Neural cell (in vitro differentiated cells): ENCODE measurements around the gene EFHB. TPM values are rescaled to one million over a fixed set of nuclear protein-coding genes. Genes with fewer than 3 reads are reported as not detected.

Experiments used
- H2AFZ ChIP-seq: fragments of 200-600, 300-800 bp; sonication (generic), shearing (Covaris generic); 2 replicates; pipeline ENCODE4 v1.6.0; 2014; ENCODE audit warnings: low read depth, mild to moderate bottlenecking, antibody characterized with exemption, low read length, moderate library complexity
- H3F3A ChIP-seq: fragments of 200-600 bp; shearing (Covaris generic); 2 replicates; pipeline ENCODE4 v1.6.1; 2016; ENCODE audit warnings: mild to moderate bottlenecking, moderate library complexity, mixed read lengths, antibody characterized with exemption, low read length; ENCODE audit not compliant: insufficient read depth, poor library complexity, severe bottlenecking
- H3K27ac ChIP-seq: fragments of 200-600, 300-800 bp; sonication (generic), shearing (Covaris generic); 2 replicates; pipeline ENCODE4 v1.5.1; 2014; ENCODE audit warnings: mild to moderate bottlenecking, low read length, moderate library complexity
- H3K27me3 ChIP-seq: fragments of 300-800, 200-600 bp; sonication (generic), shearing (Covaris generic); 2 replicates; pipeline ENCODE4 v1.6.0; 2014; ENCODE audit warnings: mild to moderate bottlenecking, low read depth, low read length, moderate library complexity; ENCODE audit not compliant: insufficient read depth
- H3K36me3 ChIP-seq: fragments of 300-800, 200-600 bp; sonication (generic), shearing (Covaris generic); 2 replicates; pipeline ENCODE4 v1.5.1; 2014; ENCODE audit warnings: mild to moderate bottlenecking, antibody characterized with exemption, low read length, moderate library complexity; ENCODE audit not compliant: insufficient read depth
- H3K4me2 ChIP-seq: fragments of 300-800, 200-600 bp; sonication (generic), shearing (Covaris generic); 2 replicates; pipeline ENCODE4 v1.6.0; 2014; ENCODE audit warnings: mild to moderate bottlenecking, low read length
- H3K4me3 ChIP-seq: fragments of 300-800, 200-600 bp; sonication (generic), shearing (Covaris generic); 2 replicates; pipeline ENCODE4 v1.5.1; 2014; ENCODE audit warnings: mild to moderate bottlenecking, low read length, moderate library complexity
- H3K79me2 ChIP-seq: fragments of 200-600 bp; shearing (Covaris generic); replicated peaks from 2 replicates; pipeline ENCODE4 v1.6.0; 2014; ENCODE audit warnings: mild to moderate bottlenecking, low read length, moderate library complexity; ENCODE audit not compliant: insufficient read depth
- H3K9ac ChIP-seq: fragments of 300-800, 200-600 bp; sonication (generic), shearing (Covaris generic); 2 replicates; pipeline ENCODE4 v1.6.1; 2016; ENCODE audit warnings: mild to moderate bottlenecking, low read length, mixed read lengths
- H3K9me2 ChIP-seq: fragments of 200-600 bp; shearing (Covaris generic); 2 replicates; pipeline ENCODE4 v1.6.1; 2016; ENCODE audit warnings: mild to moderate bottlenecking, low read length, mixed read lengths; ENCODE audit not compliant: insufficient read depth
- H3K9me3 ChIP-seq: fragments of 200-600, 300-800 bp; sonication (generic), shearing (Covaris generic); 2 replicates; pipeline ENCODE4 v1.6.1; 2016; ENCODE audit warnings: mild to moderate bottlenecking, mixed run types, low read length, moderate library complexity, mixed read lengths
- H4K20me1 ChIP-seq: fragments of 200-600 bp; shearing (Covaris generic); 2 replicates; pipeline ENCODE4 v1.6.1; 2016; ENCODE audit warnings: mild to moderate bottlenecking, mixed run types; ENCODE audit not compliant: insufficient read depth
- EP300 ChIP-seq: fragments of 450-650 bp; conservative IDR thresholded peaks from 2 replicates; pipeline ENCODE4 v1.6.1; 2014; ENCODE audit warnings: antibody characterized with exemption, mild to moderate bottlenecking, moderate library complexity; ENCODE audit not compliant: poor library complexity, severe bottlenecking
- EZH2 ChIP-seq: fragments of 200-600, 300-800 bp; shearing (Covaris generic), sonication (generic); IDR thresholded peaks from 2 replicates; pipeline ENCODE4 v1.6.1; 2014; ENCODE audit warnings: antibody characterized with exemption, low read length, borderline replicate concordance, mild to moderate bottlenecking; ENCODE audit not compliant: insufficient read depth, poor library complexity, severe bottlenecking
- MXI1 ChIP-seq: fragments of 450-650 bp; conservative IDR thresholded peaks from 2 replicates; pipeline ENCODE4 v1.6.1; 2014; ENCODE audit warnings: antibody characterized with exemption, mild to moderate bottlenecking; ENCODE audit not compliant: poor library complexity, severe bottlenecking
- POLR2AphosphoS5 ChIP-seq: IDR thresholded peaks from 2 replicates; pipeline ENCODE4 v1.6.1; 2012
- RAD21 ChIP-seq: fragments of 450-650 bp; conservative IDR thresholded peaks from 2 replicates; pipeline ENCODE4 v1.6.1; 2014; ENCODE audit warnings: antibody characterized with exemption, mild to moderate bottlenecking, moderate library complexity
- REST ChIP-seq: IDR thresholded peaks from 2 replicates; pipeline ENCODE4 v1.6.1; 2012; ENCODE audit warnings: borderline replicate concordance
- SMC3 ChIP-seq: fragments of 450-650 bp; conservative IDR thresholded peaks from 2 replicates; pipeline ENCODE4 v1.6.1; 2014; ENCODE audit warnings: antibody characterized with exemption, mild to moderate bottlenecking, moderate library complexity; ENCODE audit not compliant: poor library complexity
- TAF1 ChIP-seq: IDR thresholded peaks from 2 replicates; pipeline ENCODE4 v1.6.1; 2012; ENCODE audit warnings: low read depth
- polyA plus RNA-seq: library from polyadenylated mRNA; depleted of rRNA; stranded (reverse); fragments of >200 nt; gene quantifications from 2 replicates; pipeline ENCODE4 v1.2.3, GENCODE V29; 2014
- TF ChIP-seq, protein P1 (sequence below): fragments of 450-650 bp; IDR thresholded peaks from 2 replicates; pipeline ENCODE4 v1.5.1; 2014; ENCODE audit warnings: antibody characterized with exemption, mild to moderate bottlenecking, moderate library complexity; ENCODE audit not compliant: poor library complexity, severe bottlenecking

Gene EFHB
- polyA plus RNA-seq, 1 donor from 2014 or later: 4.3 TPM

DNA sequence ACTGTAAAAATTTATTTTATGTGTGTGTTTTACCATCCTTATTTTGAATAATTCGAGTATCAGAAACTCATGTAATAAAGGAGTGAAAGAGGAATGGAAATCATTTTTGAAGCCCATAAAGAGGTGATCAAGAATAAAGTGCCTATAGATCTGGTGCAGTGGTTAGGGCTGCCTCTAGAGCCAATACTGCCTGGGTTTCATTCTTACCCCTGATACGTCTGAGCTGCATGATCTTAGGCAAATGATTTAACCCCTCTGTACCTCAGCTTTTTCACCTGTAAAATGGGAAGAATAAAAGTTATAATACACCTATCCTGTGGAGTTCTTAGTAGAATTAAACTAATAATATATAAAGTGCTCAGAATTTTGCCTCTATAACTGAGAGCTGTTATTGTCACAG lies 30.4 kb downstream of the EFHB start:
- H4K20me1 ChIP-seq: no peaks in the 10 kb centered on the region
- no peak overlapping the region for H3K27ac ChIP-seq
- H2AFZ ChIP-seq: no peak overlapping the region
- no peak overlapping the region for H3K9ac ChIP-seq
- no peaks in the 10 kb centered on the region for H3K27me3 ChIP-seq
- no peaks in the 10 kb centered on the region for H3F3A ChIP-seq
- H3K9me2 ChIP-seq: no peaks in the 10 kb centered on the region
- no peaks in the 10 kb centered on the region for H3K9me3 ChIP-seq
- no peaks in the 10 kb centered on the region for H3K79me2 ChIP-seq
- no peak overlapping the region for H3K4me2 ChIP-seq
- no peak overlapping the region for H3K4me3 ChIP-seq
- TF ChIP-seq REST: no peak
- TF ChIP-seq, protein P1, sequence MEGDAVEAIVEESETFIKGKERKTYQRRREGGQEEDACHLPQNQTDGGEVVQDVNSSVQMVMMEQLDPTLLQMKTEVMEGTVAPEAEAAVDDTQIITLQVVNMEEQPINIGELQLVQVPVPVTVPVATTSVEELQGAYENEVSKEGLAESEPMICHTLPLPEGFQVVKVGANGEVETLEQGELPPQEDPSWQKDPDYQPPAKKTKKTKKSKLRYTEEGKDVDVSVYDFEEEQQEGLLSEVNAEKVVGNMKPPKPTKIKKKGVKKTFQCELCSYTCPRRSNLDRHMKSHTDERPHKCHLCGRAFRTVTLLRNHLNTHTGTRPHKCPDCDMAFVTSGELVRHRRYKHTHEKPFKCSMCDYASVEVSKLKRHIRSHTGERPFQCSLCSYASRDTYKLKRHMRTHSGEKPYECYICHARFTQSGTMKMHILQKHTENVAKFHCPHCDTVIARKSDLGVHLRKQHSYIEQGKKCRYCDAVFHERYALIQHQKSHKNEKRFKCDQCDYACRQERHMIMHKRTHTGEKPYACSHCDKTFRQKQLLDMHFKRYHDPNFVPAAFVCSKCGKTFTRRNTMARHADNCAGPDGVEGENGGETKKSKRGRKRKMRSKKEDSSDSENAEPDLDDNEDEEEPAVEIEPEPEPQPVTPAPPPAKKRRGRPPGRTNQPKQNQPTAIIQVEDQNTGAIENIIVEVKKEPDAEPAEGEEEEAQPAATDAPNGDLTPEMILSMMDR: no peak
- TF ChIP-seq RAD21: no peak
- no peak for TF ChIP-seq SMC3
- no peak for TF ChIP-seq EP300
- no peak for TF ChIP-seq EZH2
- no peak for TF ChIP-seq TAF1
- TF ChIP-seq POLR2AphosphoS5: no peak
- no peak for TF ChIP-seq MXI1
- H3K36me3 ChIP-seq: no peaks in the 10 kb centered on the region

- Histone ChIP-seq H2AFZ (no peak overlapping the region), H3K27me3 (no peaks in the 10 kb centered on the region), H3K36me3 (no peaks in the 10 kb centered on the region), H3K9ac (no peak overlapping the region), H3K79me2 (no peaks in the 10 kb centered on the region), H3K4me2 (no peak overlapping the region), H3K4me3 (no peak overlapping the region), H3K27ac (no peak overlapping the region), H3K9me2 (no peaks in the 10 kb centered on the region), H3K9me3 (no peaks in the 10 kb centered on the region), H3F3A (no peaks in the 10 kb centered on the region), H4K20me1 (no peaks in the 10 kb centered on the region)
- no peak for TF ChIP-seq EP300
- TF ChIP-seq POLR2AphosphoS5: no peak
- no peak for TF ChIP-seq REST
- TF ChIP-seq, protein P1: no peak
- no peak for TF ChIP-seq MXI1
- TF ChIP-seq SMC3: no peak
- TF ChIP-seq RAD21: no peak
- TF ChIP-seq EZH2: no peak
- TF ChIP-seq TAF1: no peak
Observed at GRCh38 chr3:19901918-19902317, 32.1 kb downstream of the EFHB start.
